ENCODE results near the gene NOS3.

NOS3 gene

DNA sequence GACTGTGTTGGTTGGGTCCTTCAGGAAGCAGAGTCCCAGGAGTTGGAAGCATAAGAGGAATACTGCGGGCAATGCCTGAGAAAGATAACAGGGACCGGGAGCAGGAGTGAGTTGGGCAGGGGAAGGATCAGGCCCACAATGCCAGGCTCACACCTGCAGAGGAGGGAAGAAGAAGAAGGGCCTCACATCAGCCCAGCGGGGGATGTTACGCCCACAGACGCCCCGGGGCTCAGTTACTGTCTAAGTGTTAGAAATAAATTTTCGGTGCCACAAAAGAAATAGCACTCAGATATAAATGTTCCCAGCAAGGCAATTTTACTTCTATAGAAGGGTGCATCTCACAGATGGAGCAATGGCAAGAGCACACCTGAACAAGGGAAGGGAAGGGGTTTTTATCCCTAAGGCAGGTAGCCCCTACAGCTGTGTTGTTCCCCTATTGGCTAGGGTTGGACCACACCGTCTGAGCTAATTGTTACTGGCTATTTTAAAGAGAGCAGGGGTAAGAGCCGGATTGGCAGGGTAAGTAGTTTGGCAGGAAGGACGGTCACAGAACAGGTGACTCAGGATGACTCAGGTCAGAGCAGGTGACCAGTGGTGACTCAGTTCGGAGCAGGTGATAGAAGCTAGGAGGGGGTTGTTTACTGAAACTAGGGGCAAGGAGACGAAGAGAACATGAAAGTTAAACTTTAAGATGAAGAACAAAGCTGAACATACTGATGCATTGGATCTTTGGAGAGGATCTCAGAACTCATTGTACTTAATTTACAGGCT lies at the start of gene NOS3:
NOS3 (plus strand) TSS at position 602 of the 771 bp plus-strand sequence. CDS start 2,787 bp downstream, outside the sequence.
- no peak for DNase-seq

- DNase-seq, result no peak
Observed at GRCh38 chr7:150941351-150942000, 49.3 kb upstream of the NOS3 start.

- DNase-seq, result peak; percentile 53
Observed at GRCh38 chr7:150942001-150942590, 48.7 kb upstream of the NOS3 start.

GRCh38 chr7:150942591-150943452 lies 48.0 kb upstream of the NOS3 start:
- DNase-seq, result no peak

- no peak for DNase-seq
Observed at GRCh38 chr7:150943453-150943814, 47.4 kb upstream of the NOS3 start.

- DNase-seq, result no peak
Observed at GRCh38 chr7:150944066-150945042, 46.5 kb upstream of the NOS3 start.

DNA sequence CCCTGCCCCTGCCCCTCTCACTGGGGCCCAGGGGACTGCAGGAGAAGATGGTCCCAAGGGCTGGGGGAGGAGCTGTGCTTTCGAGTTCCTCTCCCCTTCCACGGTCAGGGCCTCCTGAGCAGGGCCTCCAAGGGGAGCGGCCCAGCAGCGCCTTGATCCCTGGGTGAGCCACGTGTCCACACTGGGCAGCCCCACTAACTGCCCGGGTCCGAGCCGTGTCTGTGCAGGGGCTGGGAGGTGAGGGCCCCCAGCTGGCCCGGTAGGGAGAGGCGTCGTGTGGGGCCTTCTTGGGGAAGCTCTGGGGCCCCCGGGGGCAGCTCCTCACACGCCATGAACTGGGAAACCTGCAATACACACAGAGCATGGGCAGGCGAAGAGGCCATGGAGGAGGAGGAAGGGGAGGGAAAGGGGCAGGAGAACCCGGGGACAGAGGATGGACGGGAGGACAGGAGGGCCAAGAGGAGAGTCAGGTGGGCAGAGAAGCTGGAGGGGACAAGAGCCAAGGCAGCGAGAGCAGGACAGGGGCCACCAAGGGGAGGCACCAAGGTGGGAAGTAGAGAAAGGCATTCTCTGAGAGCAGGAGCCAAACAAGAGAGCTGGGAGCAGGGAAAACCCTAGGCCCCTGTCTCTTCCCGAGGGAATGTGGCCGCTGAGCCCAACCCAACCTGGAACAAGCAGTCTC lies 45.5 kb upstream of the NOS3 start:
- no peak for DNase-seq

DNA sequence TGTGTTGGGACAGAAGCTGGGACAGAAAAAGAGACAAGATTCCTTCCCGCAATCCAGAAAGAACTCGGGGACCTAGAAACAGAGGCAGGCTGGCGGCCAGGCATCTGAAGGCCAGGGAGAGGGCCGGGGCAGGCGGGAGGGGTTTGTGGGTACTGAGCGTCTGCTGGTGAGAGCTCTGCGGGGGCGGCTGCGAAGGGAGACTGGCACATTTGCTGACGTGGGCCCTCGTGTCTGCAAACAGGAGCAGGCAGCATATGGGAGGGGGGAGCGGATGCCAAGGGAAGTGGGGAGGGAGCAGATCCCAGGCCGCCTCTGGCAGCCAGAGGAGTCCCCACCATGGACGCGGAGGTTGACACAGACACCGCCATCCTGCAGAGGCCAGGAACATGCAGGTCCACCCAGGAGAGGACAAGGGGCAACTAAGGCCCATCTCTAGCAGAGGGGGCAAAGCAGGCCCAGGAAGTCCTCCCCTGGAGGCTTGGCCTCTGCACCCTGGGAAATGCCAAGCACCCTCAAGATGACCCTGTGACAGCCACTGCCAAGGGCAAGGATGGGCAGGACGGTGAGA lies 44.9 kb upstream of the NOS3 start:
- no peak for DNase-seq

- no peak for DNase-seq
Observed at GRCh38 chr7:150946421-150947240, 44.2 kb upstream of the NOS3 start.

GRCh38 chr7:150947241-150947745 lies 43.5 kb upstream of the NOS3 start:
- DNase-seq, result no peak

- DNase-seq, result no peak
Observed at GRCh38 chr7:150947761-150948651, 42.8 kb upstream of the NOS3 start.

GRCh38 chr7:150948791-150949251 lies 42.0 kb upstream of the NOS3 start:
- DNase-seq, result no peak

DNA sequence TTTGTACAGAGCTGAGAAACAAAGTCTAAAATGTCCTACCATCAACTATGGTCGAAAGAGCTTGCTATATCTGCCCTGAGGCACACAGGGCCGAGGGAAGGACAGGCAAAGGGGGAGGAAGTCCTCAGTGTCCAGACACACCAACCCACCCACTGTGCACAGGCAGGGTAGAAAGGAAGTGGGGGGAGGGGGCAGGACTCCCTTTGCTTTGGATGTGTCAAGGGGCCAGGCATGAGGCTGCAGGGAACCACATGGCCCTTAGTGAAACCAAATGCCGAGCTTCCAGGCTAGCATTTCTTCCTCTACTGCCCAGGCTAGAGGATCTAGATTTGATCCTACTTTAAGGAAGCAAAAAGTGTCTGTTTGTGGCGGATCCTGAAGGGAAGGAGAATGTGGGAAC lies 41.3 kb upstream of the NOS3 start:
- no peak for DNase-seq

DNA sequence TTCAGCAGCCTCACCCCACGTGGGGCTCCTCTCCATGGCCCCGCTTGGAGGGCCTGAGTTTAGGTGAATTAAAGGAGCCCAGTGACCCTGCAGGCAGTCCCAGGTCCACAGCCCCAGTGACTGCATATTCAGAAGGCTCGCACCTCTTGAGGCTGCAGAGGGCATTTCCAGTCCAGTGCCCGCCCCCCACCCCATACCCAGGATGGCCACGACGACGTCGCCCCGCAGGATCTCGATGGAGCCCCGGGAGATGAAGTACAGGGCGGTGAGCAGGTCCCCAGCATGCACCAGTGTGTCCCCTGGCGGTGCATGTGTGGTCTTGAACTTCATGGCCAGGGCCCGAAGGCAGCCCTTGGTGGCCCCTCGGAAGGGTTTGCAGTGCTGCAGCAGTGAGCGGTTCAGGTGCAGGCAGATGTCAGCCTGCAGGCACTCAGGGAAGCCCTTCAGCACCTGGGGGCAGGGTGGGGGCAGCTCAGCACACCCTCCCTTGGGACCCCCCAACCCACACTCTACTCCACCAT lies 40.8 kb upstream of the NOS3 start:
- no peak for DNase-seq

DNA sequence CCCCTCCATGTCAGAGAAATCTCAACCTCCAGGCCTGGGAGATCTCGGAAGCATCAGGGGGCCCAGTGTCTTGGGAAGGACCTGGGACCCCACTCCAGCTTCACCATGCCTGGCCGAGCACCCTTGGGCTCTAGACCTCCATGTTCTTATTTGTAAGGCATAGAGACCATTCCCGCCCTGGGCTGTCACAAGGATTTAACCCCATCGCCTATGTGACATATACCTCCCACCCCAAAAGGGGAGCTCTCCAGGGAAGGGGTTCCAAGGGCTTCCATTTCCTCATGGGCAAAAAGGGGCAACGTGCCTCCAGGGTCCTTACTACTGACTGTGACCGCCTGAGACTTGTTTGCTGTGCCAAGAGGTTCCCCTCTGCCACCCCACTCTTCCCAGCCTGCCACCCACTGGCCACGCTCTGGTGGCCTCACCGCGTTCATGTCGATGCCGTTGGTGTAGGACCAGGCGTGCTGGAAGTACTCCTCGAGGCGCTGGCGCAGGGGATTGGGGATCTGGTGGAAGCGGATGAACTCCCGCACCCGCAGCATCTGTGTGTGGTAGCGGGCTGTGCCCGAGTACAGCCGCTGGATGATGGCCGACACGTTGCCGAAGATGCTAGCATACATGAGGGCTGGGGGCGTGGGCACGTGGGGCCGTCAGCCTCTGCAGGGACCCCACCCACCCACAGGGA lies 40.2 kb upstream of the NOS3 start:
- no peak for DNase-seq

GRCh38 chr7:150951181-150951520 lies 39.7 kb upstream of the NOS3 start:
- no peak for DNase-seq

DNA sequence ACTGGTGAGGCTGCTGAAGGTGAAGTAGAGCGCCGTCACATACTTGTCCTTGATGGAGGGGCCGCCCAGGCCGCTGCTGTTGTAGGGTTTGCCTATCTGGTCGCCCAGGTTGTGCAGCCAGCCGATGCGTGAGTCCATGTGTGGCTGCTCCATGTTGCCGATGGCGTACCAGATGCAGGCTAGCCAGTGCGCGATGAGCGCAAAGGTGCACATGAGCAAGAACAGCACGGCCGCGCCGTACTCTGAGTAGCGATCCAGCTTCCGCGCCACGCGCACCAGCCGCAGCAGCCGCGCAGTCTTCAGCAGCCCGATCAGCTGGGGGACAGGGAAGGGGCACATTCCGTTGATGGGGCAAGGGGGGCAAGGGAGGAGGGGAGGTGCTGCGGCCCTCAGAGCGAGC lies 39.3 kb upstream of the NOS3 start:
- no peak for DNase-seq

All from activated naive CD4-positive, alpha-beta T cell treated with Interleukin-2 at 50 U/mL for 16 hours (primary cell).